Measurements from ENCODE around the gene MB21D2. TPM values are rescaled to one million over a fixed set of nuclear protein-coding genes. Genes with fewer than 3 reads are reported as not detected.

The MB21D2 gene
- total and polyA plus RNA-seq, 2 of the 8 experiments (the other 6 are each of a cell fraction or from before 2014, with no cell fraction given), result 10.0 to 21.0 TPM

GRCh38 chr3:192906940-192907339 is 10.7 kb downstream of the MB21D2 start (continued):
- no peak for TF ChIP-seq ATF3 (IDR thresholded peaks at IDR 0.05; ENCODE audit: insufficient read depth, low read depth, low read length)
- TF ChIP-seq ATF2 (IDR thresholded peaks at IDR 0.05; ENCODE audit: low read length), result no peak
- TF ChIP-seq SRF (IDR thresholded peaks at IDR 0.05; ENCODE audit: low read depth, low read length), result no peak
- TF ChIP-seq E2F6 (IDR thresholded peaks at IDR 0.05), result no peak
- TF ChIP-seq SUZ12 (IDR thresholded peaks at IDR 0.05; ENCODE audit: low read length), result no peak
- TF ChIP-seq RXRA (IDR thresholded peaks at IDR 0.05; ENCODE audit: insufficient read depth, low read depth, low read length), result no peak

Measured in H1 (cell line).